Loucy (cell line): ENCODE results near the gene CBX2.

ENCODE experiments used
- H2AFZ ChIP-seq: fragments of 200-600 bp; sonication (generic); 2 replicates; pipeline ENCODE4 v1.6.0; 2016; ENCODE audit warnings: antibody characterized with exemption, mild to moderate bottlenecking, low read length, moderate library complexity
- H3F3A ChIP-seq: fragments of 200-600 bp; 2 replicates; pipeline ENCODE4 v1.6.0; 2016; ENCODE audit warnings: antibody characterized with exemption, low read depth, mild to moderate bottlenecking
- H3K27me3 ChIP-seq: fragments of 200-600 bp; sonication (generic); 2 replicates; pipeline ENCODE4 v1.6.1; 2014; ENCODE audit warnings: low read length, mild to moderate bottlenecking; ENCODE audit not compliant: insufficient read depth, poor library complexity, severe bottlenecking
- H3K36me3 ChIP-seq: fragments of 200-600 bp; sonication (generic); 2 replicates; pipeline ENCODE4 v1.6.1; 2016; ENCODE audit warnings: low read length; ENCODE audit not compliant: insufficient read depth
- H3K4me1 ChIP-seq: fragments of 200-600 bp; sonication (generic); 2 replicates; pipeline ENCODE4 v1.5.1; 2014; ENCODE audit warnings: low read length, mild to moderate bottlenecking; ENCODE audit not compliant: insufficient read depth, poor library complexity, severe bottlenecking
- H3K4me2 ChIP-seq: fragments of 200-600 bp; sonication (generic); 2 replicates; pipeline ENCODE4 v1.6.0; 2014; ENCODE audit warnings: antibody characterized with exemption, low read length, low read depth, mild to moderate bottlenecking; ENCODE audit not compliant: poor library complexity, severe bottlenecking
- H3K4me3 ChIP-seq: fragments of 200-600 bp; sonication (generic); 2 replicates; pipeline ENCODE4 v1.5.1; 2014; ENCODE audit warnings: low read length, mild to moderate bottlenecking, mixed read lengths; ENCODE audit not compliant: poor library complexity, severe bottlenecking
- H3K79me2 ChIP-seq: fragments of 200-600 bp; sonication (generic); 2 replicates; pipeline ENCODE4 v1.6.1; 2014; ENCODE audit warnings: low read length; ENCODE audit not compliant: insufficient read depth
- H3K9ac ChIP-seq: fragments of 200-600 bp; sonication (generic); 2 replicates; pipeline ENCODE4 v1.6.0; 2014; ENCODE audit warnings: mild to moderate bottlenecking, low read depth, low read length, moderate library complexity; ENCODE audit not compliant: poor library complexity, severe bottlenecking
- H3K9me2 ChIP-seq: fragments of 200-600 bp; sonication (generic); replicated peaks from 2 replicates; pipeline ENCODE4 v1.6.1; 2016; ENCODE audit warnings: low read depth, low read length, mixed read lengths
- H3K9me3 ChIP-seq: fragments of 200-600 bp; sonication (generic); 2 replicates; pipeline ENCODE4 v1.6.1; 2014; ENCODE audit warnings: mild to moderate bottlenecking, antibody characterized with exemption, low read length, low read depth; ENCODE audit not compliant: insufficient read depth
- H4K20me1 ChIP-seq: fragments of 200-600 bp; sonication (generic); 2 replicates; pipeline ENCODE4 v1.6.0; 2014; ENCODE audit warnings: antibody characterized with exemption, low read length, mild to moderate bottlenecking; ENCODE audit not compliant: insufficient read depth, poor library complexity, severe bottlenecking
- CTCF ChIP-seq: fragments of 200-600 bp; sonication (generic); conservative IDR thresholded peaks from 2 replicates; pipeline ENCODE4 v1.5.1; 2014; ENCODE audit warnings: mild to moderate bottlenecking, antibody characterized with exemption, low read length
- EZH2phosphoT487 ChIP-seq: fragments of 200-600 bp; IDR thresholded peaks from 2 replicates; pipeline ENCODE4 v1.6.1; 2018; ENCODE audit warnings: antibody characterized with exemption, mild to moderate bottlenecking, moderate library complexity, borderline replicate concordance

Gene CBX2

DNA sequence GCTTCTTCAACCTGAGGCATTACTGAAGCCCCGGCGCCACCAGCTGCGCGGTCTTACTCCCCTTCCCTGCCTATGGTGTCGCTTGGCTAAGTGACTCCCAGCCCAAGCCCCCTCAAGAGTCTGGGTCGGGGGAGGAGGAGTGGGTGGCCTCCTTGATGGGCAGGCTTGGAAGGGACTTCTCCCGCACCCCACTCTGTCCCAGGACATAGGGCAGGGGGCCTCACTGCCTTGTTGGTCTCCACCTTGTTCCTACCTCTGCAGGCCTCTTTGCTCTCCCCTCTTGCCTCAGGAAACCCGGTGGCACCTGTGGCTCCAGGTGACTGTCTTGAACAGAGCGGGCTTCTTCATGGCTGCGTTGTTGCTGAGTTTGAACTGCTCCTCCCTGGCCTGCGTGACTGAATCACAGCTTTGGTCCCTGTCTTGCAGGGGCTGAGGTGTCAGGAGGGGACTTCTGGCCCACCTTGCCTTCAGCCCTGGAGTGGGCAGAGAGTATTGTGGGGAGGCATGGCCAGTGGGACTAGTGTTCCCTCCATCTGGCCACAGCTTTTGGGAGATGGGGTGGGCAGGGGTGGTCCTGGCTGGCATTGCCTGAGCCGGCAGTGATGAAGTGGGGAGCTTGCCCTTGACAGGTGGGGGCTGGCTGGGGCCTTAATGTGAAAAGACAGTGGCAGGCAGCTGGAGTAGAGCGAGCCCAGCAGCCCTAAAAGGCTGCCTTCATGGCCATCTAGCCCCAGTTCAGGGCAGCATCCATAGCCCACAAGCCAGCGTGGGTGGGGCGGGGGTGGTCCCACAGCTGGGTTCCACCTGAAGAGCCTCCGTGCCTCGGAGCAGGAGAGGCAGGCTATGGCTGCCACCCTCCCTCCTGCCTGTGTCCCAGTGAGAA, 7.3 kb downstream of the CBX2 start:
- Histone ChIP-seq H3K36me3 (peaks cover 32% of the 10 kb centered on the region; the same call in 1 of the 2 replicates), H3K27me3 (no peaks in the 10 kb centered on the region)

DNA sequence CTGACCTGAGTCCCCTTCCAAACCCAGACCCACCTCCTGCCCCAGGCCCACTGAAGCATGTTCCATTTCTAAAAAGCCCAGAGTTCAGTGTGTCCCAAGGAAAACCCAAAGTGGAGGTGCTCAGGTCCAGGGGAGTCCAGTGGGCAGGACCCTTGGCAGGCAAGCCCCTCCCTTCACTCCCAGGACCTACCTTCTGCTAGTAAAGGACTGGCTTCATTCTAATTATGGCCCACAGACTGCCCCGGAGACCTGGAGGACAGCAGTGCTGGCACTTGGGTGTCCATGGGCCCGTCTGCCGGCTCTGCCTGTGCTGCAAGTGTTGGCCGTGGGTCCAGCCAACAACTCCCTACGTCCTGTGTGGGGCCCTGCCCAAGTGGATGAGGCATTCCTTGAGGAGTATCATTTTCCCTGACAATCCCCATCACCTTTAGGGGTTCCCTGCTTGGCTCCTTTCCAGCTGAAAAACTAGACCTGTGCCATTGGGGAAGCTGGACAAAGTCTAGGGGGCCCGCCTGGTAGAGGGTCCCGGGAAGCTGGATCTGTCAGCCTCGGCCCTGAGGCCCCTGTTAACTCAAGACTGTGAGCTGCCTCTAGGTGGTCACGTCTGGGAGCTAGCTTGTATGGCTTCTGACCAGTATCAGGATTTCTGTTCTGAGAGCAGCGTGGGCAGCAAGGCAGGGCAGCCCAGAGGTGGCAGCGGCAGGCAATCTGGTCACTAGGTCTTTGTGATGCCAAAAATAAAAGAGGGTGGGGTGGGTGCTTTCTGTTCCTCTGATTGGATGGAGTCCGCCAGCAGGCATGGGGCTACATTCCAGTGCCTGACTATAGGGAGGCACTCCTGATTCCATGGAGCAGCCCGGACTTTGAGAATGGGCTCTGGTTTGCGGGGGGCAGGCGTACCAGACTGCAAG, 8.2 kb downstream of the CBX2 start:
- Histone ChIP-seq H3K79me2 (peaks cover 66% of the 10 kb centered on the region), H3F3A (peaks cover 11% of the 10 kb centered on the region; the same call in 1 of the 2 replicates), H2AFZ (no peak overlapping the region), H3K9me3 (no peaks in the 10 kb centered on the region), H3K9me2 (no peaks in the 10 kb centered on the region), H3K4me3 (no peak overlapping the region), H3K36me3 (peaks cover 32% of the 10 kb centered on the region; the same call in 1 of the 2 replicates), H3K27me3 (no peaks in the 10 kb centered on the region), H3K9ac (no peak overlapping the region), H4K20me1 (peaks cover 55% of the 10 kb centered on the region), H3K4me2 (no peak overlapping the region), H3K4me1 (peaks cover 32% of the 10 kb centered on the region)
- TF ChIP-seq EZH2phosphoT487, result no peak
- TF ChIP-seq CTCF, result no peak

More for the DNA sequence above, 7.3 kb downstream of the CBX2 start:
- peaks cover 66% of the 10 kb centered on the region for H3K79me2 ChIP-seq
- peaks cover 61% of the 10 kb centered on the region for H4K20me1 ChIP-seq
- no peaks in the 10 kb centered on the region for H3K9me3 ChIP-seq
- peaks cover 35% of the 10 kb centered on the region for H3K4me1 ChIP-seq
- H3K4me2 ChIP-seq, result no peak overlapping the region
- peaks cover 12% of the 10 kb centered on the region; the same call in 1 of the 2 replicates for H3F3A ChIP-seq
- no peak overlapping the region for H3K4me3 ChIP-seq
- no peak overlapping the region for H2AFZ ChIP-seq
- H3K9ac ChIP-seq, result no peak overlapping the region
- H3K9me2 ChIP-seq, result no peaks in the 10 kb centered on the region
- no peak for TF ChIP-seq EZH2phosphoT487
- no peak for TF ChIP-seq CTCF

DNA sequence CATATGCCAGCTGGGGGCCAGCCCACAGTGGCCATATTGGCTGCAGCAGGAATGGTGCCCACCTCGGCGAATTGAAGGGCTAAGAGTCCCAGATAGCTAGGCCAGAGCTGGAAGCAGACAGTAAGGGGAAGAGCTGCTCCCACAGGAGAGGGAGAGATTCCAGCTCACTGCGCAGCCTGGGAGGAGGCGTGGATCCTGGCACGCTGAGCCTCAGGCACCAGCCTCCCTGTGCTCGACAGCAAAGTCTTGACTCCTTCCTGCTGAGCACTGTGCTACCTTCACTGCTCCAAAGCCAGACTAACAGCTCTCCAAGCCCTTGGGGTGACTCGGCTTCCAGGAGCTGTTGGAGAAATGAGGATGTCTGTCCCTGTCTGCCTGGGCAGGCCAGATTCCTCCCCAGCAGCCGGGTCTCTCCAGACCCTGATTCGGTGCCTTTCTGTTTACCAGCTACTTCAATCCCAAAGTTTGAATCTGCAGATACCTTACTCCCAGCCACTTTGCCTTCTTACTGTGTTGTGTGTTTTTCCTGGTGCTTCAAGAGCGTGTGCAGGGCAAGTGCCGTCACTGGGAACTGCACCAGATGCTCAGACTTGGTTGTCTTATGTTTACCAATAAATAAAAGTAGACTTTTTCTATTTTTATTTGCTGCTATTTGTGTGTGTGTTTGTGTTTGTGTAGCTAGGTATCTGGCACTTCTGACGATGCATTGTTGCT, 9.1 kb downstream of the CBX2 start:
- Histone ChIP-seq H4K20me1 (peaks cover 47% of the 10 kb centered on the region), H3K4me3 (no peak overlapping the region), H3K27me3 (no peaks in the 10 kb centered on the region), H3K9me3 (no peaks in the 10 kb centered on the region), H3K4me1 (peaks cover 23% of the 10 kb centered on the region), H3K4me2 (no peak overlapping the region), H3K9me2 (no peaks in the 10 kb centered on the region), H3K9ac (no peak overlapping the region), H3F3A (peaks cover 10% of the 10 kb centered on the region; the same call in 1 of the 2 replicates), H3K79me2 (peaks cover 65% of the 10 kb centered on the region), H2AFZ (no peak overlapping the region), H3K36me3 (peaks cover 32% of the 10 kb centered on the region; the same call in 1 of the 2 replicates)
- TF ChIP-seq EZH2phosphoT487 (no peak), CTCF (no peak)
